ENCODE results near the gene GRAMD1B.
"Not testable (repeated sequence)": the region's sequence is repeated elsewhere in the genome, so short reads cannot be mapped to it uniquely, and the experiment has no call there.

Gene GRAMD1B

GRCh38 chr11:123570939-123571580 is 141.0 kb downstream of the GRAMD1B start:
- no peak for TF ChIP-seq CTCF (IDR thresholded peaks at IDR 0.05; ENCODE audit: insufficient read depth, low read length, poor library complexity, severe bottlenecking)
- no peaks in the 10 kb centered on the region for H3K36me3 ChIP-seq (ENCODE audit: control insufficient read depth, insufficient read depth, low read length)
- no peak for DNase-seq (ENCODE audit: extremely low read depth, insufficient read length)
- H3K27me3 ChIP-seq (replicated peaks; ENCODE audit: control insufficient read depth, insufficient read depth, low read length), result no peaks in the 10 kb centered on the region
- no peak overlapping the region for H3K4me3 ChIP-seq (replicated peaks; ENCODE audit: low read depth, low read length)

- H3K4me3 ChIP-seq (replicated peaks; ENCODE audit: low read depth, low read length); DNase-seq (ENCODE audit: extremely low read depth, insufficient read length); H3K27me3 ChIP-seq (replicated peaks; ENCODE audit: control insufficient read depth, insufficient read depth, low read length); H3K36me3 ChIP-seq (ENCODE audit: control insufficient read depth, insufficient read depth, low read length): not testable (repeated sequence)
These were observed 142.7 kb downstream of the GRAMD1B start for GRCh38 chr11:123572791-123573190.

GRCh38 chr11:123573286-123573685 is 143.2 kb downstream of the GRAMD1B start:
- H3K36me3 ChIP-seq (ENCODE audit: control insufficient read depth, insufficient read depth, low read length), result no peaks in the 10 kb centered on the region
- no peak for DNase-seq (ENCODE audit: extremely low read depth, insufficient read length)
- no peak overlapping the region for H3K4me3 ChIP-seq (replicated peaks; ENCODE audit: low read depth, low read length)
- no peak for TF ChIP-seq CTCF (IDR thresholded peaks at IDR 0.05; ENCODE audit: insufficient read depth, low read length, poor library complexity, severe bottlenecking)
- H3K27me3 ChIP-seq (replicated peaks; ENCODE audit: control insufficient read depth, insufficient read depth, low read length), result no peaks in the 10 kb centered on the region

GRCh38 chr11:123575441-123575840 is 145.4 kb downstream of the GRAMD1B start:
- Histone ChIP-seq H3K27me3 (replicated peaks; ENCODE audit: control insufficient read depth, insufficient read depth, low read length) (no peaks in the 10 kb centered on the region), H3K36me3 (ENCODE audit: control insufficient read depth, insufficient read depth, low read length) (no peaks in the 10 kb centered on the region; the same call in 1 of the 2 replicates), H3K4me3 (replicated peaks; ENCODE audit: low read depth, low read length) (no peak overlapping the region)
- no peak for TF ChIP-seq CTCF (IDR thresholded peaks at IDR 0.05; ENCODE audit: insufficient read depth, low read length, poor library complexity, severe bottlenecking)
- no peak for DNase-seq (ENCODE audit: extremely low read depth, insufficient read length)

GRCh38 chr11:123576082-123576481 is 146.0 kb downstream of the GRAMD1B start:
- Histone ChIP-seq H3K4me3 (replicated peaks; ENCODE audit: low read depth, low read length) (no peak overlapping the region), H3K27me3 (replicated peaks; ENCODE audit: control insufficient read depth, insufficient read depth, low read length) (no peaks in the 10 kb centered on the region), H3K36me3 (ENCODE audit: control insufficient read depth, insufficient read depth, low read length) (no peaks in the 10 kb centered on the region; the same call in 1 of the 2 replicates)
- DNase-seq (ENCODE audit: extremely low read depth, insufficient read length), result no peak
- no peak for TF ChIP-seq CTCF (IDR thresholded peaks at IDR 0.05; ENCODE audit: insufficient read depth, low read length, poor library complexity, severe bottlenecking)

- no peak for DNase-seq (ENCODE audit: extremely low read depth, insufficient read length)
- no peak for TF ChIP-seq CTCF (IDR thresholded peaks at IDR 0.05; ENCODE audit: insufficient read depth, low read length, poor library complexity, severe bottlenecking)
These were observed 146.4 kb downstream of the GRAMD1B start for GRCh38 chr11:123576501-123576900.

More at GRCh38 chr11:123576501-123576900, 146.4 kb downstream of the GRAMD1B start:
- Histone ChIP-seq H3K27me3 (replicated peaks; ENCODE audit: control insufficient read depth, insufficient read depth, low read length) (no peaks in the 10 kb centered on the region), H3K4me3 (replicated peaks; ENCODE audit: low read depth, low read length) (no peak overlapping the region), H3K36me3 (ENCODE audit: control insufficient read depth, insufficient read depth, low read length) (no peaks in the 10 kb centered on the region; the same call in 1 of the 2 replicates)

Data from GM06990 (cell line).